Thymus (tissue), 11 donors: Measurements from ENCODE around the gene POC1A. TPM values are rescaled to one million over a fixed set of nuclear protein-coding genes. Genes with fewer than 3 reads are reported as not detected.
A peak's percentile ranks its signal among the peaks of the same experiment; 100 is the strongest.

ENCODE experiments used
- DNase-seq, 9 donors: peaks; one replicate each; pipeline ENCODE4 v3.0.0-alpha.2; 2013; ENCODE audit warnings: low spot score in 9 of 9, low read depth in 6 of 9, missing footprints in 1 of 9
- H3K27ac ChIP-seq, 2 donors: one replicate each; pipeline ENCODE4 v1.5.1; 2013; ENCODE audit warnings: control low read depth in 1 of 2, low read depth in 1 of 2, low read length in 1 of 2, mild to moderate bottlenecking in 1 of 2, moderate library complexity in 1 of 2
- H3K27me3 ChIP-seq, 2 donors: one replicate each; pipeline ENCODE4 v1.5.1; 2013; ENCODE audit warnings: low read length in 1 of 2; ENCODE audit not compliant: control insufficient read depth in 2 of 2, insufficient read depth in 1 of 2
- H3K36me3 ChIP-seq, 2 donors: one replicate each; pipeline ENCODE4 v1.5.1; 2013; ENCODE audit warnings: low read length in 1 of 2, mild to moderate bottlenecking in 1 of 2, moderate library complexity in 1 of 2; ENCODE audit not compliant: control insufficient read depth in 2 of 2, insufficient read depth in 2 of 2
- H3K4me1 ChIP-seq, 2 donors: one replicate each; pipeline ENCODE4 v1.5.1; 2013; ENCODE audit warnings: low read length in 2 of 2; ENCODE audit not compliant: control insufficient read depth in 2 of 2, insufficient read depth in 2 of 2
- H3K4me3 ChIP-seq, 2 donors: one replicate each; pipeline ENCODE4 v1.5.1; 2013; ENCODE audit warnings: low read length in 2 of 2, control low read depth in 1 of 2, mild to moderate bottlenecking in 1 of 2
- H3K9me3 ChIP-seq, 2 donors: one replicate each; pipeline ENCODE4 v1.5.1; 2013; ENCODE audit warnings: low read length in 1 of 2, mild to moderate bottlenecking in 1 of 2; ENCODE audit not compliant: control insufficient read depth in 2 of 2, insufficient read depth in 1 of 2
- WGBS: extraction: QIAGEN DNeasy Blood & Tissue Kit; methylation state at CpG from one replicate; pipeline ENCODE4 v1.1.7; 2013; 5-methylcytosine and 5-hydroxymethylcytosine counted together
- polyA plus RNA-seq: library from polyadenylated mRNA; stranded (reverse); fragments of 200-250 nt; gene quantifications from one replicate; pipeline ENCODE4 v1.2.3, GENCODE V29; 2013
- total RNA-seq: library from RNA; stranded (reverse); fragments of 120-200 nt; gene quantifications from one replicate; pipeline ENCODE4 v1.2.4, GENCODE V29; 2013
- donor health status: healthy.

The POC1A gene
- total and polyA plus RNA-seq, 2 donors: 2.6 to 12.3 TPM

- H3K4me1 ChIP-seq: peaks cover 0 to 3% of the 10 kb centered on the region in 2 donors
- no peak for DNase-seq
- no peaks in the 10 kb centered on the region for H3K27me3 ChIP-seq
- no peak overlapping the region for H3K4me3 ChIP-seq
- peaks cover 0 to 3% of the 10 kb centered on the region in 2 donors for H3K36me3 ChIP-seq
- H3K27ac ChIP-seq: no peak overlapping the region
- WGBS: 97% methylated on average over 8 of the region's 8 CpGs
- peaks cover 0 to 2% of the 10 kb centered on the region in 2 donors for H3K9me3 ChIP-seq
Observed at GRCh38 chr3:52067046-52067445, 87.2 kb downstream of the POC1A start.

DNA sequence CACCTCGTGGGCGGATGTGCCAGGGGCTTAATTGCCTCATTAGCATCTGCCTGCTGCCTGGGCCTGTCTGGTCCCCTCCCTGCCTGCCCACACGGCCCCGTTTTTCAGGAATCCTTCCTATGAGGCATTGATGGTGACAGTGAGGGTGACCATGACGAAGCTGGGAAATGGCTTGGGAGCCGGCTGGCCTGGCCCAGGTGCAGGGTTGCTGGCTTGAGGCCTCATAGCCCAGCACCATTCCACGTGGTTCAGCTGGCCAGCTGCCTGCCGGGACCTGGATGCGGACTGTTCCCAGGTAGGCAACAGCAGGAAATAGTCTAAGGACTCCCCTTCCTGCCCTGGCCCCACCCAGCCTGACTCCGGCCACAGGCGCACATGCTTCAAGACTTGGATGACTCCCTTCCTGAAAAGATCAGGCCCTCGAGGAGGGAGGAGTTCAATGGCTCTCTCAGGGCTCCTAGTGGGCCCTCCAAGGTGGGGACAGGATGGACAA is 88.9 kb downstream of the POC1A start:
- H3K9me3 ChIP-seq: peaks cover 0 to 2% of the 10 kb centered on the region in 2 donors
- H3K36me3 ChIP-seq: peaks cover 0 to 3% of the 10 kb centered on the region in 2 donors
- no peaks in the 10 kb centered on the region for H3K27me3 ChIP-seq
- peaks cover 0 to 4% of the 10 kb centered on the region in 2 donors for H3K4me1 ChIP-seq
- WGBS: 81% methylated on average over 12 of the region's 12 CpGs
- H3K4me3 ChIP-seq: no peak overlapping the region
- DNase-seq: no peak
- H3K27ac ChIP-seq: no peak overlapping the region

DNA sequence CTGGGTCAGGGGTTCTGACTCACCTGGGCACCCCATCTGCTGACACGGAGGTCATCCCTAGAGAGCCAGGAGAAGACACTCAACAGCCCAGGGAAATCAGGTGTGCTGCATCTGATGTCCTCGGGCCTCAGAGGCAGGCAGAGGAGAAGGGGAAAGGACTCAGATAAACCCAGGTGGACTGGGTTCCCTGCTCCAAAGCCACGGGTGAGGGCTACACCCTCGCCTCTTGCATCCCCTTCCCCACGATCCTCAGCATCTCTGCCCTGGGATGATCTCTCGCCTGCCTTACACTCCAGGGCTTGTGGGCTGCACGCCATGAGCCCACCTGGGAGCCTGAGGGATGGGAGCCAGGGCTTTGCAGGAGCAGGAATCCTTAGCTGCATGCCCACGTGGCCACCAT is 89.7 kb downstream of the POC1A start:
- DNase-seq: no peak
- peaks cover 0 to 4% of the 10 kb centered on the region in 2 donors for H3K4me1 ChIP-seq
- H3K36me3 ChIP-seq: peaks cover 0 to 3% of the 10 kb centered on the region in 2 donors
- 94% methylated on average over 8 of the region's 8 CpGs for WGBS
- no peaks in the 10 kb centered on the region for H3K27me3 ChIP-seq
- peaks cover 0 to 2% of the 10 kb centered on the region in 2 donors for H3K9me3 ChIP-seq
- H3K27ac ChIP-seq: no peak overlapping the region
- no peak overlapping the region for H3K4me3 ChIP-seq

- 94% methylated on average over 14 of the region's 14 CpGs for WGBS
- Histone ChIP-seq H3K27ac (no peak overlapping the region), H3K9me3 (peaks cover 0 to 2% of the 10 kb centered on the region in 2 donors), H3K4me3 (no peak overlapping the region), H3K4me1 (peaks cover 0 to 4% of the 10 kb centered on the region in 2 donors), H3K36me3 (no peaks in the 10 kb centered on the region), H3K27me3 (no peaks in the 10 kb centered on the region)
- no peak for DNase-seq
Observed at GRCh38 chr3:52063026-52063723, 91.0 kb downstream of the POC1A start.

DNA sequence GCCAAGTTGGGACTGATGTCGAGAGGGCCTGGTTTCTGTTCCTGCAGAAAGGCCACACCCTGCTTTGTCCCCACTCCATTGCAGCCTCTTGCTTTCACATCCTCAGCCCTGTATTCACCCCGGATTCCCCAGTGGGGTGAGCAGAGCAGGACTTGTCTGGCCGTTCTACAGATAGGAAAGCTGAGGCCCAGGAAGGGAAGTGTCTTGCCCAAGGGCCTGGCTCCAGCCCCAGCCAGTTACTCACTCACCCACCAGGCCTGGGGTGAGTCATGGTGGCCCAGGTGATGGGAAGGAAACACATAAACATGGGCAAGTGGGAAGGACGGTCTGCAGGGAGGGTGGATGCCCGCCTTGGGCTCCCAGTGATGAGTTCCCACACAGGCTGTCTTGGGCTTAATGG is 91.7 kb downstream of the POC1A start:
- no peak overlapping the region for H3K4me3 ChIP-seq
- no peak for DNase-seq
- H3K27me3 ChIP-seq: no peaks in the 10 kb centered on the region
- no peaks in the 10 kb centered on the region for H3K36me3 ChIP-seq
- no peak overlapping the region for H3K27ac ChIP-seq
- peaks cover 0 to 2% of the 10 kb centered on the region in 2 donors for H3K9me3 ChIP-seq
- 89% methylated on average over 5 of the region's 5 CpGs for WGBS
- H3K4me1 ChIP-seq: peaks cover 0 to 11% of the 10 kb centered on the region in 2 donors

- no peaks in the 10 kb centered on the region for H3K36me3 ChIP-seq
- whole genome bisulfite sequencing: 97% methylated on average over 4 of the region's 4 CpGs
- DNase-seq: no peak
- no peak overlapping the region for H3K27ac ChIP-seq
- H3K27me3 ChIP-seq: no peaks in the 10 kb centered on the region
- peaks cover 0 to 17% of the 10 kb centered on the region in 2 donors for H3K4me1 ChIP-seq
- H3K4me3 ChIP-seq: no peak overlapping the region
- H3K9me3 ChIP-seq: peaks cover 0 to 2% of the 10 kb centered on the region in 2 donors
Observed at GRCh38 chr3:52061121-52061910, 92.9 kb downstream of the POC1A start.

- 94% methylated on average over 7 of the region's 7 CpGs for WGBS
- H3K4me1 ChIP-seq: peaks cover under 1 to 24% of the 10 kb centered on the region in 2 donors
Observed at GRCh38 chr3:52059781-52060180, 94.4 kb downstream of the POC1A start.

GRCh38 chr3:52057812-52058495 is 96.3 kb downstream of the POC1A start:
- 81% methylated on average over 14 of the region's 14 CpGs for WGBS
- Histone ChIP-seq H3K9me3 (peaks cover 0 to 2% of the 10 kb centered on the region in 2 donors), H3K27ac (peak overlapping the region in 1 of 2 donors; percentile 75), H3K36me3 (peaks cover 6 to 11% of the 10 kb centered on the region in 2 donors), H3K27me3 (no peaks in the 10 kb centered on the region), H3K4me1 (peaks cover 14 to 42% of the 10 kb centered on the region in 2 donors), H3K4me3 (peak overlapping the region; percentile 21 to 37)
- no peak for DNase-seq

More at GRCh38 chr3:52059781-52060180, 94.4 kb downstream of the POC1A start:
- Histone ChIP-seq H3K9me3 (peaks cover 0 to 2% of the 10 kb centered on the region in 2 donors), H3K27ac (no peak overlapping the region), H3K27me3 (no peaks in the 10 kb centered on the region), H3K36me3 (no peaks in the 10 kb centered on the region), H3K4me3 (no peak overlapping the region)
- no peak for DNase-seq
